HFF-Myc (cell line): Measurements from ENCODE around the gene MIEN1.

Source experiments
- DNase-seq: peaks from one replicate; pipeline ENCODE4 v3.0.0-alpha.2; 2011; ENCODE audit warnings: low read depth; ENCODE audit errors: extremely low read depth
- H3K4me3 ChIP-seq: replicated peaks from 2 replicates; pipeline ENCODE4 v1.5.1; 2011; ENCODE audit warnings: low read depth, mild to moderate bottlenecking, control low read depth, low read length
- TF ChIP-seq, protein P1 (sequence below): IDR thresholded peaks from 2 replicates; pipeline ENCODE4 v1.5.1; 2012; ENCODE audit warnings: mild to moderate bottlenecking, low read depth, low read length, control low read depth; ENCODE audit errors: missing control alignments

MIEN1 gene

DNA sequence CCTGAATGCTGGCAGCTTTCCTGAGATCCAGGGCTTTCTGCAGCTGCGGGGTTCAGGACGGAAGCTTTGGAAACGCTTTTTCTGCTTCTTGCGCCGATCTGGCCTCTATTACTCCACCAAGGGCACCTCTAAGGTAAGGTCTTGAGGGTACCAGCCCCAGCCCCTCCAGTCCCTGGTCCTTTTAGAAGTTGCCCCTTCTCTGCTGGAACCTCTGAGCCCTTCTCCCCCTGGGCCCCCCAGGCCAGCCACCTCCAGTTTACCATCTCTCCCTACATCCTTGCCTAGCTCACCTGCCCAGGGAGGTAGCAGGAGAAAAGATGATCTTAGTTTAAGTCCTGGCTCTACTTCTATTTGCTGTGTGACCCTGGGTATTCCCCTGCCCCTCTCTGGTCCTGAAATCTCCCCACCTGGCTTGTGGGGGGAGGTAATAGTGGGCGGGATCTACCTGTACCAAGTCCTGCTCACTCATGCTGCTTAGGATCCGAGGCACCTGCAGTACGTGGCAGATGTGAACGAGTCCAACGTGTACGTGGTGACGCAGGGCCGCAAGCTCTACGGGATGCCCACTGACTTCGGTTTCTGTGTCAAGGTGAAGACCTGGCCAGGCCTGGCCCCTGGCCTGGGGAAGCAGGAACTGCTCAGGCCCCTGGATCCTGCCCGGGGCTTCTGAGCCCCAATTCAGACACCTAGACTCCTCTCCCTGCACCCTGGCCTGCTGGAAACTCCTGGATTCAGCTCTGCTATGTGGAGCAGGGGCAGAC lies 13.9 kb upstream of the MIEN1 start:
- no peak overlapping the region for H3K4me3 ChIP-seq
- no peak for DNase-seq
- TF ChIP-seq, protein P1, sequence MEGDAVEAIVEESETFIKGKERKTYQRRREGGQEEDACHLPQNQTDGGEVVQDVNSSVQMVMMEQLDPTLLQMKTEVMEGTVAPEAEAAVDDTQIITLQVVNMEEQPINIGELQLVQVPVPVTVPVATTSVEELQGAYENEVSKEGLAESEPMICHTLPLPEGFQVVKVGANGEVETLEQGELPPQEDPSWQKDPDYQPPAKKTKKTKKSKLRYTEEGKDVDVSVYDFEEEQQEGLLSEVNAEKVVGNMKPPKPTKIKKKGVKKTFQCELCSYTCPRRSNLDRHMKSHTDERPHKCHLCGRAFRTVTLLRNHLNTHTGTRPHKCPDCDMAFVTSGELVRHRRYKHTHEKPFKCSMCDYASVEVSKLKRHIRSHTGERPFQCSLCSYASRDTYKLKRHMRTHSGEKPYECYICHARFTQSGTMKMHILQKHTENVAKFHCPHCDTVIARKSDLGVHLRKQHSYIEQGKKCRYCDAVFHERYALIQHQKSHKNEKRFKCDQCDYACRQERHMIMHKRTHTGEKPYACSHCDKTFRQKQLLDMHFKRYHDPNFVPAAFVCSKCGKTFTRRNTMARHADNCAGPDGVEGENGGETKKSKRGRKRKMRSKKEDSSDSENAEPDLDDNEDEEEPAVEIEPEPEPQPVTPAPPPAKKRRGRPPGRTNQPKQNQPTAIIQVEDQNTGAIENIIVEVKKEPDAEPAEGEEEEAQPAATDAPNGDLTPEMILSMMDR = no peak

DNA sequence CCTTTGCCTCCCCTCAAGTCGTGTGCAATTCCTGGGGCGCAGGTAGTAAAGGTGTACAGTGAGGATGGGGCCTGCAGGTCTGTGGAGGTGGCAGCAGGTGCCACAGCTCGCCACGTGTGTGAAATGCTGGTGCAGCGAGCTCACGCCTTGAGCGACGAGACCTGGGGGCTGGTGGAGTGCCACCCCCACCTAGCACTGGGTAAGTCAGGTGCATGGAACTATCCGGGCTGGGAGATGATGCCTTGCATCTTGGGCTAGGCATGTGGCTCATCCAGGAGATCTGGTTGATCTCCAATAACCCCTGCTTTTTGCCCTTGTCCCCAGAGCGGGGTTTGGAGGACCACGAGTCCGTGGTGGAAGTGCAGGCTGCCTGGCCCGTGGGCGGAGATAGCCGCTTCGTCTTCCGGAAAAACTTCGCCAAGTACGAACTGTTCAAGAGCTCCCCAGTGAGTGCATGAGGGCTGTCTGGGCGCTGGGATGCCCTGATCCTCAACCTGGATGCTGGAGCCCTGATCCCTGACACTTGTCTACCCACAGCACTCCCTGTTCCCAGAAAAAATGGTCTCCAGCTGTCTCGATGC lies 12.6 kb upstream of the MIEN1 start:
- no peak for DNase-seq
- TF ChIP-seq, protein P1 = no peak
- no peak overlapping the region for H3K4me3 ChIP-seq

DNA sequence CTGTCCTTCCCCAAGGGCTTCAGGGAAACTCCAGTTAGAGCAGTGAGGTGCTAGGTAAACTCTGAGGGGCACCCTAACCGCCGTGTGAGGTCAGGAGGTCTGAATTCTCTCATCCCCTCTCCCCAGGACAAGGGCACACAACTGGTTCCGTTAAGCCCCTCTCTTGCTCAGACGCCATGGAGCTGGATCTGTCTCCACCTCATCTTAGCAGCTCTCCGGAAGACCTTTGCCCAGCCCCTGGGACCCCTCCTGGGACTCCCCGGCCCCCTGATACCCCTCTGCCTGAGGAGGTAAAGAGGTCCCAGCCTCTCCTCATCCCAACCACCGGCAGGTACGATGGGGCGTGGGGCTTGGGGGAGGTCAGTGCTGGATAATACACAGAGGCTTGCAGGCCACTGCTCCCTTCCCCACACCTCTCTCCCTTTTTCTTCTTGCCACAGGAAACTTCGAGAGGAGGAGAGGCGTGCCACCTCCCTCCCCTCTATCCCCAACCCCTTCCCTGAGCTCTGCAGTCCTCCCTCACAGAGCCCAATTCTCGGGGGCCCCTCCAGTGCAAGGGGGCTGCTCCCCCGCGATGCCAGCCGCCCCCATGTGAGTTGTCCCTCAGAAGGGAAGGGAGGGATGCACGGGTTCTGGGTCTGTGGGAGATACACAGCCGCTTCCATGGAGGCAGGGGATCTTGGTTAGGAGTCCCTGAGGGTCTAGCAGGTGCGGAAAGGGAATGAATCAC lies 12.0 kb upstream of the MIEN1 start:
- DNase-seq = no peak
- no peak overlapping the region for H3K4me3 ChIP-seq
- TF ChIP-seq, protein P1 = no peak

DNA sequence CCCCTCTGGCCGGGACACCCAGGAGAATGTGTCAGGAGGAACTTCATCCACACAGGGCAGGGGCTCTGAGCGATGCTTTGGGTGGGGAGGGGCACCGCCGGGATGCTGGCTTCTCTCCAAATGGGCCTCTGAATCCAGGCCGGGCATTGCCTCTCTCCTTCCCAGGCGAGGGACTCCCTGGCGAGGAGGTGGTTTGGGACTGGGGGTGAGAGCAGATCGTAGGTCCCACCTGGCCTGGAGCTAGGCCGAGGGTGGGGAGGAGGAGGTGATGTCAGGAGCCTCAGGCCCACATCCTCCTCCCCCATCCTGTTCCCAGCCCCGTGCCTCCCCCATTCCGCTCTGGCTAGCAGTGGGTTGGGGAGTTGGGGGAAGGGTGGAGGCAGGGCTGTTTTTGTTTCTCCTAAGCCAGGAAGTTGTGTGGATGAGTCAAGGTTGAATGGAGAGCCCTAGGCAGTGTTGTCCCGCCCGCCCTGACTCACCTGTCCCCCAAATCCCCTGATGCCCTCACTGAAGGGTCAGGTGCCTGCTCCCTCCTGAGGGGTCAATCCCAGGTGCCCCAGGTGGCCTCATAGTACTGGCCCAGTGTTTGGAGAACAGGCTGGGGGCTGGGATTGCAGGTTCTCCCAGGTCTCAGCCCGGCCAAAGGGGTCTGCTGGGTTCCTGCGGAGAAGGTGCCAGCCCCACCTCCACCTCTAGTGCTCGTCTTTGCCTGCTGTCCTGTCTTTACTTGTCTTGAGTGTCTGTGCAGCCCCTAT lies 10.2 kb upstream of the MIEN1 start:
- no peak for DNase-seq
- H3K4me3 ChIP-seq = no peak overlapping the region

DNA sequence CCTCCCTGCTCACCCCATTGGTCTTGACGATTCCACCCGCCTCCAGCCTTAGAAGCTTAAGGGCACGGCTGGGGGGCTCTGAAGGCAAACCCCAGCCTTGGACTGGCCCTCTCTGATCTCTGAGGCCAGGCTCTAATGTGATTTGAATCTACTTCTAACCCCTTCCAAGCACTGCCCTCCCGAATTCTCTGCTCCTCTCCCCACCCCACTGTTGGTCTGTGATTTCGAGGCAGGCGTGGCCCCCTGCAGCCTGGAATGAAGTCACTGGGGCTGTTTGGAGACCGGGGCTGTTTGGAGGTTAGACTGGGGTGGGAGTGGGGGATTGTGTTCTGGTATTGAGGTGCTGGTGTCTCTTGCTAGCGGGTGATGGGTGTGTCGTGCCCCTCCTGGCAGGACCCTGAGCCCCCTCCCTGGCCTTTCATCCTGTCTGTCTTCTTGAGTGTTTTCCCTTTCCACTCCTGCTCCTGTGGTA lies 9.6 kb upstream of the MIEN1 start:
- no peak for DNase-seq
- TF ChIP-seq, protein P1 = no peak
- no peak overlapping the region for H3K4me3 ChIP-seq

More for the DNA sequence above, 10.2 kb upstream of the MIEN1 start:
- TF ChIP-seq, protein P1 = no peak
